Endodermal cell (in vitro differentiated cells): ENCODE measurements around the gene FAM149A. TPM values are rescaled to one million over a fixed set of nuclear protein-coding genes. Genes with fewer than 3 reads are reported as not detected.

Experiments used
- DNase-seq: peaks from one replicate; pipeline ENCODE4 v3.0.0-alpha.2; 2017
- H3K27ac ChIP-seq: 2 replicates; pipeline ENCODE4 v1.5.1; 2013; ENCODE audit warnings: mild to moderate bottlenecking, low read depth, low read length, moderate library complexity
- H3K27me3 ChIP-seq: 2 replicates; pipeline ENCODE4 v1.6.1; 2013; ENCODE audit warnings: mild to moderate bottlenecking, low read length, moderate library complexity; ENCODE audit not compliant: insufficient read depth, control insufficient read depth, poor library complexity, severe bottlenecking
- H3K36me3 ChIP-seq: 2 replicates; pipeline ENCODE4 v1.7.0; 2013; ENCODE audit warnings: mild to moderate bottlenecking, low read length, moderate library complexity; ENCODE audit not compliant: control insufficient read depth, insufficient read depth
- H3K4me1 ChIP-seq: one replicate; pipeline ENCODE4 v1.7.0; 2013; ENCODE audit warnings: low read length; ENCODE audit not compliant: control insufficient read depth, insufficient read depth
- H3K4me3 ChIP-seq: 2 replicates; pipeline ENCODE4 v1.5.1; 2013; ENCODE audit warnings: mild to moderate bottlenecking, low read length, moderate library complexity
- H3K9ac ChIP-seq: 2 replicates; pipeline ENCODE4 v1.6.1; 2013; ENCODE audit warnings: mild to moderate bottlenecking, low read length, moderate library complexity; ENCODE audit not compliant: poor library complexity, severe bottlenecking; ENCODE audit errors: extremely low read depth
- H3K9me3 ChIP-seq: 2 replicates; pipeline ENCODE4 v1.6.1; 2013; ENCODE audit warnings: mild to moderate bottlenecking, low read length, moderate library complexity; ENCODE audit not compliant: control insufficient read depth
- H3K27ac Mint-ChIP-seq: 2 replicates; pipeline ENCODE4 v1.8.0; 2020; ENCODE audit warnings: mixed read lengths
- H3K27me3 Mint-ChIP-seq: 2 replicates; pipeline ENCODE4 v1.8.0; 2021; ENCODE audit warnings: mild to moderate bottlenecking, mixed read lengths; ENCODE audit not compliant: insufficient read depth
- H3K36me3 Mint-ChIP-seq: 2 replicates; pipeline ENCODE4 v1.8.0; 2020; ENCODE audit warnings: low read depth, mixed read lengths
- H3K4me1 Mint-ChIP-seq: 2 replicates; pipeline ENCODE4 v1.8.0; 2020; ENCODE audit warnings: mixed read lengths
- H3K4me3 Mint-ChIP-seq: 2 replicates; pipeline ENCODE4 v1.8.0; 2020; ENCODE audit warnings: mild to moderate bottlenecking, moderate library complexity, mixed read lengths
- H3K9me3 Mint-ChIP-seq: 2 replicates; pipeline ENCODE4 v1.8.0; 2020; ENCODE audit warnings: mild to moderate bottlenecking, mixed read lengths
- WGBS, 2 experiments: methylation state at CpG; one replicate each; pipeline versions ENCODE4 v1.1.5 to v1.1.7; 2013; ENCODE audit warnings: missing lambda C conversion rate in 2 of 2, mixed read lengths in 1 of 2; ENCODE audit not compliant: insufficient coverage in 1 of 2, insufficient read length in 1 of 2; 5-methylcytosine and 5-hydroxymethylcytosine counted together
- total RNA-seq, 2 donors: library from RNA; stranded (reverse); fragmentation: NEBNext Ultra II Directional in 1 of 2; extraction: Animal tissue kit (Norgen Biotek cat#: 25700) in 1 of 2; gene quantifications; 2 replicates in 1 of 2; 3 replicates in 1 of 2; pipeline ENCODE4 v1.2.1, GENCODE V29; 2021
- TF ChIP-seq, protein P1 (sequence below): fragments of 200-600 bp; sonication (generic); conservative IDR thresholded peaks from 2 replicates; pipeline ENCODE4 v1.5.0; 2021; ENCODE audit warnings: antibody characterized with exemption, mild to moderate bottlenecking

The FAM149A gene
- total RNA-seq, 2 donors from 2014 or later = 2.4 to 3.3 TPM

- H3K9me3 ChIP-seq = no peaks in the 10 kb centered on the region
- peaks cover 8% of the 10 kb centered on the region for H3K9me3 Mint-ChIP-seq
- TF ChIP-seq, protein P1, sequence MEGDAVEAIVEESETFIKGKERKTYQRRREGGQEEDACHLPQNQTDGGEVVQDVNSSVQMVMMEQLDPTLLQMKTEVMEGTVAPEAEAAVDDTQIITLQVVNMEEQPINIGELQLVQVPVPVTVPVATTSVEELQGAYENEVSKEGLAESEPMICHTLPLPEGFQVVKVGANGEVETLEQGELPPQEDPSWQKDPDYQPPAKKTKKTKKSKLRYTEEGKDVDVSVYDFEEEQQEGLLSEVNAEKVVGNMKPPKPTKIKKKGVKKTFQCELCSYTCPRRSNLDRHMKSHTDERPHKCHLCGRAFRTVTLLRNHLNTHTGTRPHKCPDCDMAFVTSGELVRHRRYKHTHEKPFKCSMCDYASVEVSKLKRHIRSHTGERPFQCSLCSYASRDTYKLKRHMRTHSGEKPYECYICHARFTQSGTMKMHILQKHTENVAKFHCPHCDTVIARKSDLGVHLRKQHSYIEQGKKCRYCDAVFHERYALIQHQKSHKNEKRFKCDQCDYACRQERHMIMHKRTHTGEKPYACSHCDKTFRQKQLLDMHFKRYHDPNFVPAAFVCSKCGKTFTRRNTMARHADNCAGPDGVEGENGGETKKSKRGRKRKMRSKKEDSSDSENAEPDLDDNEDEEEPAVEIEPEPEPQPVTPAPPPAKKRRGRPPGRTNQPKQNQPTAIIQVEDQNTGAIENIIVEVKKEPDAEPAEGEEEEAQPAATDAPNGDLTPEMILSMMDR = no peak
- no peaks in the 10 kb centered on the region for H3K27me3 ChIP-seq
- H3K9ac ChIP-seq = no peak overlapping the region
- no peak overlapping the region for H3K4me3 Mint-ChIP-seq
- H3K27ac Mint-ChIP-seq = no peak overlapping the region
- no peaks in the 10 kb centered on the region for H3K4me1 ChIP-seq
- H3K27ac ChIP-seq = no peak overlapping the region
- peaks cover 6% of the 10 kb centered on the region for H3K36me3 Mint-ChIP-seq
- H3K4me1 Mint-ChIP-seq = no peaks in the 10 kb centered on the region
- no peak for DNase-seq
- H3K4me3 ChIP-seq = no peak overlapping the region
- H3K27me3 Mint-ChIP-seq = peaks cover 1% of the 10 kb centered on the region
- no peaks in the 10 kb centered on the region for H3K36me3 ChIP-seq
- 86 to 90% methylated on average over 13 to 40 of the region's 45 CpGs for WGBS, 2 experiments
Observed at GRCh38 chr4:186204103-186204559, 99.6 kb downstream of the FAM149A start.

GRCh38 chr4:186204686-186205085 is 100.2 kb downstream of the FAM149A start:
- DNase-seq = no peak

DNA sequence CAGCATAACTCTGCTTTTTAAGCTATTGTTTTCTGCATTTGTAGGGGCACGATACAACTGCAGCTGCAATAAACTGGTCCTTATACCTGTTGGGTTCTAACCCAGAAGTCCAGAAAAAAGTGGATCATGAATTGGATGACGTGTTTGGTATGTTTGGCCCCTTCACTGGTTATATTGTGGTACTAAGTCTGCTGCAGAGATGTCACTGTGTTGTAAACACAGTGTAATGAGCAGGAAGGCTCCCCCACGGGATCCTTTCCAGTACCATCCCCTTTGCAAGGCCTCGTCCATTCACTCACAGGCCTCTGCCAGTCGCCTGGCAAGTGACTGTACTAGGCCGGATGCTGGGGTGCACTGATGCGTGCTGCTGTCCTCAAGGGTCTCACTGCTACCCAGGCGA is 100.7 kb downstream of the FAM149A start:
- TF ChIP-seq, protein P1 = no peak
- H3K27ac ChIP-seq = no peak overlapping the region
- no peaks in the 10 kb centered on the region for H3K4me1 ChIP-seq
- Mint-ChIP-seq H3K27ac (no peak overlapping the region), H3K27me3 (peaks cover 1% of the 10 kb centered on the region), H3K4me3 (no peak overlapping the region), H3K9me3 (peaks cover 12% of the 10 kb centered on the region), H3K4me1 (no peaks in the 10 kb centered on the region), H3K36me3 (peaks cover 8% of the 10 kb centered on the region)
- no peak overlapping the region for H3K4me3 ChIP-seq
- H3K27me3 ChIP-seq = no peaks in the 10 kb centered on the region
- no peaks in the 10 kb centered on the region for H3K36me3 ChIP-seq
- WGBS, 2 experiments = 87 to 88% methylated on average over 6 to 8 of the region's 8 CpGs
- H3K9ac ChIP-seq = no peak overlapping the region
- no peaks in the 10 kb centered on the region for H3K9me3 ChIP-seq
- no peak for DNase-seq

More at GRCh38 chr4:186204686-186205085, 100.2 kb downstream of the FAM149A start:
- Mint-ChIP-seq H3K36me3 (peaks cover 8% of the 10 kb centered on the region), H3K27ac (no peak overlapping the region), H3K4me1 (no peaks in the 10 kb centered on the region), H3K4me3 (no peak overlapping the region), H3K9me3 (peaks cover 12% of the 10 kb centered on the region), H3K27me3 (peaks cover 1% of the 10 kb centered on the region)
- Histone ChIP-seq H3K36me3 (no peaks in the 10 kb centered on the region), H3K27me3 (no peaks in the 10 kb centered on the region), H3K4me1 (no peaks in the 10 kb centered on the region), H3K27ac (no peak overlapping the region), H3K4me3 (no peak overlapping the region), H3K9me3 (no peaks in the 10 kb centered on the region), H3K9ac (no peak overlapping the region)
- TF ChIP-seq, protein P1 = no peak
- WGBS, 2 experiments = 95 to 98% methylated on average over 13 of the region's 13 CpGs
